GM19468 (cell line): ENCODE data around the gene C1QTNF6.

Experiments
- ATAC-seq: cut with Tn5 transposase; IDR thresholded peaks from one replicate; pipeline ENCODE4 v1.9.1; 2021; ENCODE audit warnings: mild to moderate bottlenecking, moderate library complexity, moderate number of reproducible peaks; ENCODE audit not compliant: unreplicated experiment; ENCODE audit errors: extremely low read depth

Gene C1QTNF6

GRCh38 chr22:37224757-37225420 is 36.8 kb upstream of the C1QTNF6 start:
- no peak for ATAC-seq

- no peak for ATAC-seq
These were observed 36.0 kb upstream of the C1QTNF6 start for GRCh38 chr22:37223965-37224551.

- ATAC-seq: no peak
These were observed 34.5 kb upstream of the C1QTNF6 start for GRCh38 chr22:37222440-37222971.

- ATAC-seq: no peak
These were observed 33.6 kb upstream of the C1QTNF6 start for GRCh38 chr22:37221424-37222333.

GRCh38 chr22:37220543-37220981 is 32.5 kb upstream of the C1QTNF6 start:
- no peak for ATAC-seq

GRCh38 chr22:37219533-37219932 is 31.5 kb upstream of the C1QTNF6 start:
- no peak for ATAC-seq

- ATAC-seq: peak; percentile 54
These were observed 30.8 kb upstream of the C1QTNF6 start for GRCh38 chr22:37218771-37219411.

- ATAC-seq: no peak
These were observed 30.3 kb upstream of the C1QTNF6 start for GRCh38 chr22:37218399-37218770.

GRCh38 chr22:37215890-37216289 is 27.8 kb upstream of the C1QTNF6 start:
- ATAC-seq: no peak

GRCh38 chr22:37214731-37215030 is 26.6 kb upstream of the C1QTNF6 start:
- no peak for ATAC-seq

GRCh38 chr22:37213941-37214730 is 26.1 kb upstream of the C1QTNF6 start:
- ATAC-seq: no peak

- no peak for ATAC-seq
These were observed 25.3 kb upstream of the C1QTNF6 start for GRCh38 chr22:37213218-37213855.

GRCh38 chr22:37212174-37212906 is 24.3 kb upstream of the C1QTNF6 start, which contains the start of gene SSTR3:
SSTR3 (minus strand) TSS chr22:37212477; CDS start chr22:37207803, 4,674 bp downstream.
- ATAC-seq: no peak

- ATAC-seq: no peak
These were observed 23.8 kb upstream of the C1QTNF6 start for GRCh38 chr22:37211866-37212173.

GRCh38 chr22:37211075-37211865 is 23.2 kb upstream of the C1QTNF6 start:
- no peak for ATAC-seq

- no peak for ATAC-seq
These were observed 22.2 kb upstream of the C1QTNF6 start for GRCh38 chr22:37210041-37210803.

- ATAC-seq: no peak
These were observed 21.2 kb upstream of the C1QTNF6 start for GRCh38 chr22:37209140-37209845.
